Nasal cavity respiratory epithelium epithelial cell of viscerocranial mucosa (primary cell): ENCODE measurements around the gene NMT1. TPM values are rescaled to one million over a fixed set of nuclear protein-coding genes. Genes with fewer than 3 reads are reported as not detected.

Source experiments
- total RNA-seq: library from RNA; depleted of rRNA; stranded (reverse); fragments of >200 nt; gene quantifications from 2 replicates; pipeline ENCODE4 v1.2.3, GENCODE V29; 2014

Gene NMT1
- total RNA-seq = 64.9 and 152 TPM in 2 replicates

DNA sequence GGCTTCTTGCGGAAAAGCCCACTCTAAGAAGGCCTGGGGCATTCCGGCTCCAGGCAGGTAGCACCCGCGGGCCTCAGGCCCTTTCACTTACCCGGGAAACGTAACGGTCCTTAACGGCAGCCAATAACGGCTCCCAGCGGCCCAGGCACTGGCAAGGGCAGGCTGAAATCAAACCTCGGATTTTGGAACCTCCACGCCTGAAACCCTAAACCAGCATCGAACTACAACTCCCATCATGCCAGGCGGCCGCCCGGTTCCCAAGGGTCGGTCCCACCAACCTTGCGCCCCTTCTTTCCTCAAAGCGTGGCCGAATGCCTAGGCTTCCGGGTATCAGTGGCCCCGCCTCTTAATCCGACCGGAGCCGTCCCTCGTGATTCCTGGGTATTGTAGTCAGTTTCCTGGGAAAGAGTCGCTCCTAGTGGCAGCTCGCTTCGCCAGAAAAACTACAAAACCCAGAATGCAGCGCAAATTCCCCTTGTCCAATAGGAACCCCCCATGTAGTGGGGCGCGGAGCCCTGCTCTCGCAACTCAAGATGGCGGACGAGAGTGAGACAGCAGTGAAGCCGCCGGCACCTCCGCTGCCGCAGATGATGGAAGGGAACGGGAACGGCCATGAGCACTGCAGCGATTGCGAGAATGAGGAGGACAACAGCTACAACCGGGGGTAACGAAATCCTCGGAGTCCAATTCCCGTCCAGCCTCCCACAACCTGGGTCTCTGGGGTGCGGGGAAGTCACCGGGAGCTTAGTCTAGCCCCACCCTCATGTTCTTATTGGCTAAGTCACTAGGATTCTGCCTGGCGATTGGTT lies at the start of gene NMT1:
TSS of gene NMT1 (plus strand) at position 521 of the 809 bp plus-strand sequence. CDS start at position 534, 13 bp downstream.

DNA sequence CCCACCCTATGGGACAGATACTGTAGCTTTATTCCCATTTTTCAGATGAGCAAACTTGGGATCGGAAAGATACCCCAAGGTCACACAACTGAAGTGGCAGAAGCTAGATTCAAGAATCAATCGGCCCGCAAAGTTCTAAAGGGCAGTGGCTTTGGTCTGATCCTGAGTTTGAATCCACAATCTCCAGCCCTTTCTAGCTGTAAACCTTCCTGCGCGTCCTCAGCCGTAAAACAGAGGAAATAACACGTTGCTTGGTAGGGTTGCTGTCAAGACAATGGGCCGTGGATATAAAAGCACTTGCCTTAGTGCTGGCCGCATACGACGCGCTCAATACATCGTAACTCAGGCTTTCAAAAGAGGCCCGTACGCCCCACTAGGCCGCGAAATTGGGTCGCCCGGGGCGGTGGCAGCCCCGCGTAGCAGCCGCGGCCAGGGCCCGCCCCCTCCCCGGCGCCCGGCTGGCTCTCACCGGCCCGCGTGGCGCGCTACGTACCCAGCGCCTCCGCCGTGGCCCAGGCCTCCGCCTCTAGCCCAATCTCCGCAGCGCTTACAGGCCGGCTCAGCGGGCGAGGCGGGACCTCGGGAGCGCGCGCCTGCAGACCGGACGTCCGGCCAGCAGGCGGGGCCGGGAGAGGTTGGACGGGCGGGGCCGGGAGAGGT lies 9.9 kb upstream of the NMT1 start, which contains the start of gene DCAKD:
TSS of gene DCAKD (minus strand) at position 573 of the 660 bp plus-strand sequence. CDS start 16,747 bp downstream, outside the sequence.

DNA sequence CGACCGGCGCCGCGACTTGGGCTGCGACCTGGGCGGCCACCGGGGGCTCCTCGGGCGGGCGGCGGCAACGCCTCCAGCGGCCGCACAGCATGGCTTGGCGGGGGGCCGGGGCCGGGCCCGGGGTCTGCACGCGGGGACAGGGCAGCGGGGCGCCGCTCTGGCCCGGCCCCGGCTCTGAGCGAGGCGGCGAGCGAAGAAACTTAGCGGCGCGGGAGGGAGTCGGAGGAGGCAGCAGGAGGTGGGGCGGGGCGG lies 71.1 kb downstream of the NMT1 start, which contains the start of gene PLCD3:
TSS of gene PLCD3 (minus strand) at position 196 of the 252 bp plus-strand sequence. CDS start at position 91, 105 bp downstream.

DNA sequence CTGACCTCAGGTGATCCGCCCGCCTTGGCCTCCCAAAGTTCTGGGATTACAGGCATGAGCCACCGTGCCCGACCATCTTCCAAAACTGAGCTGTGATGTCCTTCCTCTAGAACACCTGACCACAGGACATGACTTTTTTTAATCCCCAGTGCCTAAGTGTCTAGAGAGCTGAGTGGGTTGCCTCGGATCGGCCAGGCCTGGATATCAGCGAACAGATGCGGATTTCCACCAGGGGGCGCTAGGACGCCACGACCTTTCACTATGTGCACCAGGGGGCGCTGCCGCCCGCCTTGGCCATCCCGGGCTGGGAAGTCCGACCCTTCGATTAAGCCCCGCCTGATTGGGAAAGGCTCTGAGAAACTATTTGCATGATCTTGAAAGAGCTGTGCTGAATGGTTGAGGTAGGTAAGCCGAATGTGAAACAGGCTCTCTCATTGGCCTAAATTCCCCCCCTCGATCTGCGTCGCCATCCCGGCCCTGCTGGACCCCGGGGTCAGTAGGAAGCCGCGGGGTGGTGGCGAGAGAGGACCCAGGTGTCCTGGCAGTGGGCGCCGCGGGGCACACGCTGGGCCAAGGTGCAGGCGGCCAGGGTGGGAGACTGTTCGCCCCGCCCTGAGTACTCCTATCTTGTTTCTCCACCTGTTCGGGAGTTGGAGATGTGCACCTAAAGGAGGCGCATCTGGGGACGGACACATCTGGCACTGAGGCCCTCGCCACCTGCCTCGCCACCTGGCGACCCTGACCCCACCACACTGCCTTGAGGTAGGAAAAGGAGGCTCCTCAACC lies 74.3 kb downstream of the NMT1 start, which contains the start of gene ACBD4:
TSS of gene ACBD4 (plus strand) at position 496 of the 786 bp plus-strand sequence. CDS start 458 bp downstream, outside the sequence.

DNA sequence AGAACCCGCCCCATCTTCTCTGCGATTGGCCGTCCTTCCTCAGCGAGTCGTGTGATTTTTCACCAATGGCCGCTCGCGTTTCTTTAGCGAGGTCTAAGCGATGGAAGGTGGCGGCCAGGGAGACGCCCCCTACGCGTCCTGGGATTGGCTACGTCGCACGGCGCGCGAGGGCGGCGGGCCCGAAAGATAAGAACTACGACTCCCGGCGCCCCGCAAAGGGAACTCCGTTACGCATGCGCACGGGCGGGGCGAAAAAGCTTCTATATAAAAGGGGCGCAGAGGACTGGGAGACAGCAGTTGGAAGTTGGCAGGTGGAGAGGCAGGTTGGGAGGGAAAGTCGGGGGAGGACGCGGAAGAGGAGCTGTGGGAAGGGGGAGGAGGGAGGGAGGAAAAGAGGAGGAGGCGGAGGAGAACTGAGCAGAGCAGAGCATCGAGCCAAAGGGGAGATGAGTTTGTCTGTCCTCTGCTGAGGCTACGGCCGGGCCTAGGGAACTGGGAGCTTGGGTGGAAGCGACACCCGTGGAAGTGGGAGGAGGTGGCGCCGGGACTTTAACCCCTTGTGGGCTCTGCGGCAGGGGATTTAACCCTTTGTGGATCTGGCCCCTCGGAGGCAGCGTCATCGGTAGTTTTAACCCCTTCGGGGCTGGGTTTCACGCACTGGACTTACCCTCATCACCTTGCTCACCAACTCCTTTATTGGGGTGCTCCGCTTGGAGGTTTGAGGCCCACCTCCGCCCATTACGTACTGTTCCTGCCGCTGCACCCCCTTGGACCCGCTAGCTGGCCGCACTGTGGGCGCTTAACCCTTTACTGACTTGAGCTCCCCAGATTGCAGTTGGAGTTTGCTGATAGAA lies 87.3 kb downstream of the NMT1 start, which contains the start of gene HEXIM1:
TSS of gene HEXIM1 (plus strand) at position 293 of the 854 bp plus-strand sequence. CDS start 716 bp downstream, outside the sequence.

Other genes starting within 250 kb of the NMT1 start
- gene GJC1, start 231.0 kb upstream of the NMT1 start, total RNA-seq = 1.5 and 6.5 TPM in 2 replicates
- not detected in 2 replicates for gene HIGD1B, start 213.4 kb upstream of the NMT1 start, total RNA-seq
- gene EFTUD2, start 161.9 kb upstream of the NMT1 start, total RNA-seq = 91.2 and 160 TPM in 2 replicates
- gene GFAP, start 145.8 kb upstream of the NMT1 start, total RNA-seq = under 0.01 TPM in 1 of 2 replicates, not detected in the other
- gene KIF18B, start 113.5 kb upstream of the NMT1 start, total RNA-seq = under 0.01 TPM in 1 of 2 replicates, not detected in the other
- gene C1QL1, start 93.0 kb upstream of the NMT1 start, total RNA-seq = under 0.01 and 0.07 TPM in 2 replicates
- gene DCAKD, start 9.7 kb upstream of the NMT1 start, total RNA-seq = 33.2 and 80.1 TPM in 2 replicates
- gene PLCD3, start 71.2 kb downstream of the NMT1 start, total RNA-seq = 43.4 and 185 TPM in 2 replicates
- 4.6 and 5.5 TPM in 2 replicates for gene ACBD4, start 74.4 kb downstream of the NMT1 start, total RNA-seq
- 11.6 and 19.9 TPM in 2 replicates for gene HEXIM1, start 87.2 kb downstream of the NMT1 start, total RNA-seq
- gene HEXIM2, start 100.6 kb downstream of the NMT1 start, total RNA-seq = 3.4 TPM in 2 replicates
- 3.4 and 7.3 TPM in 2 replicates for gene FMNL1, start 160.6 kb downstream of the NMT1 start, total RNA-seq
- gene SPATA32, start 200.8 kb downstream of the NMT1 start, total RNA-seq = 0.07 TPM in 1 of 2 replicates, not detected in the other